Trophoblast cell (in vitro differentiated cells and primary cell): ENCODE measurements around the gene GATA3.

Experiments used
- DNase-seq, 2 donors: peaks; one replicate each; pipeline ENCODE4 v3.0.0-alpha.2; 2016
- H2AFZ ChIP-seq: 2 replicates; pipeline ENCODE4 v1.6.1; 2013; ENCODE audit warnings: low read length, moderate library complexity, mild to moderate bottlenecking; ENCODE audit not compliant: insufficient read depth, poor library complexity
- H2AK5ac ChIP-seq: 2 replicates; pipeline ENCODE4 v1.6.1; 2013; ENCODE audit warnings: mild to moderate bottlenecking, low read length
- H2BK120ac ChIP-seq: 2 replicates; pipeline ENCODE4 v1.6.1; 2013; ENCODE audit warnings: low read length, mild to moderate bottlenecking, moderate library complexity; ENCODE audit not compliant: insufficient read depth, poor library complexity
- H2BK12ac ChIP-seq: 2 replicates; pipeline ENCODE4 v1.6.1; 2013; ENCODE audit warnings: mild to moderate bottlenecking, low read length, moderate library complexity
- H2BK5ac ChIP-seq: 2 replicates; pipeline ENCODE4 v1.6.1; 2013; ENCODE audit warnings: low read length, low read depth, moderate library complexity, mild to moderate bottlenecking; ENCODE audit not compliant: poor library complexity
- H3K14ac ChIP-seq: 2 replicates; pipeline ENCODE4 v1.6.1; 2013; ENCODE audit warnings: mild to moderate bottlenecking, low read length
- H3K18ac ChIP-seq: 2 replicates; pipeline ENCODE4 v1.6.1; 2013; ENCODE audit warnings: mild to moderate bottlenecking, low read length
- H3K23ac ChIP-seq: 2 replicates; pipeline ENCODE4 v1.6.1; 2013; ENCODE audit warnings: low read length
- H3K27ac ChIP-seq: 2 replicates; pipeline ENCODE4 v1.5.1; 2013; ENCODE audit warnings: low read depth, mild to moderate bottlenecking, inconsistent platforms, low read length, moderate library complexity
- H3K27me3 ChIP-seq: 2 replicates; pipeline ENCODE4 v1.6.1; 2013; ENCODE audit warnings: inconsistent platforms, mild to moderate bottlenecking, low read length, moderate library complexity; ENCODE audit not compliant: insufficient read depth
- H3K36me3 ChIP-seq, 2 experiments: 1 replicate in 1 of 2; 2 replicates in 1 of 2; pipeline ENCODE4 v1.6.1; 2013; ENCODE audit warnings: low read length in 2 of 2, mild to moderate bottlenecking in 2 of 2, moderate library complexity in 1 of 2; ENCODE audit not compliant: insufficient read depth in 2 of 2, control insufficient read depth in 1 of 2
- H3K4ac ChIP-seq: 2 replicates; pipeline ENCODE4 v1.6.1; 2013; ENCODE audit warnings: low read depth, mild to moderate bottlenecking, low read length, moderate library complexity
- H3K4me1 ChIP-seq, 2 experiments: 1 replicate in 1 of 2; 2 replicates in 1 of 2; pipeline ENCODE4 v1.6.1; 2013; ENCODE audit warnings: low read length in 2 of 2, mild to moderate bottlenecking in 2 of 2, moderate library complexity in 1 of 2; ENCODE audit not compliant: insufficient read depth in 2 of 2, control insufficient read depth in 1 of 2
- H3K4me2 ChIP-seq: 2 replicates; pipeline ENCODE4 v1.6.1; 2013; ENCODE audit warnings: inconsistent platforms, mild to moderate bottlenecking, low read length, moderate library complexity
- H3K4me3 ChIP-seq: 2 replicates; pipeline ENCODE4 v1.5.1; 2013; ENCODE audit warnings: mild to moderate bottlenecking, low read depth, low read length, inconsistent platforms
- H3K79me1 ChIP-seq: one replicate; pipeline ENCODE4 v1.6.1; 2013; ENCODE audit warnings: low read length
- H3K79me2 ChIP-seq: 2 replicates; pipeline ENCODE4 v1.6.1; 2013; ENCODE audit warnings: low read length, mild to moderate bottlenecking; ENCODE audit not compliant: control insufficient read depth, insufficient read depth, poor library complexity
- H3K9ac ChIP-seq: 2 replicates; pipeline ENCODE4 v1.6.1; 2013; ENCODE audit warnings: mild to moderate bottlenecking, low read length
- H3K9me3 ChIP-seq: 2 replicates; pipeline ENCODE4 v1.6.1; 2013; ENCODE audit warnings: low read depth, mild to moderate bottlenecking, control low read depth, inconsistent platforms, low read length; ENCODE audit not compliant: insufficient read depth
- H4K12ac ChIP-seq: 2 replicates; pipeline ENCODE4 v1.6.1; 2013; ENCODE audit warnings: low read depth, mild to moderate bottlenecking, low read length, moderate library complexity
- H4K8ac ChIP-seq: 2 replicates; pipeline ENCODE4 v1.6.1; 2013; ENCODE audit warnings: low read depth, mild to moderate bottlenecking, low read length, moderate library complexity
- H4K91ac ChIP-seq: one replicate; pipeline ENCODE4 v1.6.1; 2013; ENCODE audit warnings: low read depth, mild to moderate bottlenecking, low read length, moderate library complexity
- WGBS: extraction: QIAGEN DNeasy Blood & Tissue Kit; methylation state at CpG from one replicate; pipeline ENCODE4 v1.1.7; 2013; ENCODE audit warnings: missing lambda C conversion rate; ENCODE audit not compliant: insufficient read length, insufficient coverage; ENCODE audit errors: extremely low coverage; 5-methylcytosine and 5-hydroxymethylcytosine counted together

The GATA3 gene

DNA sequence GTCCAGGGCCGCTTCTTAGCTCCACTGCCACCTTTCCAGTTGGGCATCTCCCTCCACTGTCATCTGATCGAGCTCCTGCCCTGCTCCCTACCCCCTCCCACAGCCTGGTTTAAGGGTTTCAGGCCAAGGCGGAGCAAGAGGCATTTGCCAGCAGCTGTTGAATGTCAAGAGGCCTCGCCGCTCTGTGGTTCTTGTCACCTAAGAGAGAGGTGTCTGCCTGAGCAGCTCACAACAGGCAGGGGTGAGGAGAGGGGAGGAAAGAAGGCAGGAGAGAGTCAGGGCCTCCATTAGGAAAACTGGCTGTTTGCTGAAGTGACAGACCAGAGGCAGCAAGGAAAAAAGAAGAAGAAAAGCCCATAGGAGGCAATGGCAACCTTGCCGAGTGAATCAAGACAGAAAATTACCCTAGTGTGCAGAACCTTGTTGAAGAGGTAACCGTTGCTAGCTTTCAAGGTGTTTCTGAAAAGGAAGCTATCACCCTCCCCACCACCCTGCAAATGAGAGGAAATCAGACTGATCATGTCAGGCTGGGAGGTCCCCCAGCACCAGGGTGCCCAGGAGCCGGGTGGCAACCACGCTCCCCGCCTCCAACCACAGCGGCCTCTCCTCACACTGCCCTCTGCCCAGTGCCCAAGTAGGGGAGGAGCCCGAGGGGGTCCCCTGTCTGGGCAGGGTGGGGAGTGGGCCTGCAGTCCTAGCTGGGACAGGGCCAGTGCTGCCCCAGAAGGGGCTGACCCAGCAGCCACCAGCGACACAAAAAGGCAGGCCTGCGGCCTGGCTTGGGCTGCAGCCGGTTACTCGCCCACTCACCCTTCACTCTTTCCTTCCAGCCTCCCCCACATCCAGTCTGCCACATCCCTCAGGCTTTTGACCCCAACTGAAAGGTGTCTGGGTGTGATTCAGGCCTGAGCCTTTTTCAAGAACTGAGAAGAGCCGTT, 7.1 kb downstream of the GATA3 start:
- Histone ChIP-seq H3K79me2 (peaks cover 54% of the 10 kb centered on the region), H4K12ac (peak overlapping the region; percentile 47), H3K9ac (peak overlapping the region; percentile 5), H2BK120ac (peak overlapping the region; percentile 88), H2AFZ (peak overlapping the region; percentile 10), H3K18ac (peak overlapping the region; percentile 98), H3K4ac (peak overlapping the region; percentile 68), H3K14ac (peak overlapping the region; percentile 87), H3K9me3 (no peaks in the 10 kb centered on the region), H3K27ac (peak overlapping the region; percentile 99), H4K8ac (peak overlapping the region; percentile 81), H3K23ac (no peak overlapping the region), H3K27me3 (no peaks in the 10 kb centered on the region), H2BK12ac (peak overlapping the region; percentile 32), H3K4me3 (peak overlapping the region; percentile 3), H3K4me2 (peak overlapping the region; percentile 49), H3K79me1 (peaks cover 64% of the 10 kb centered on the region), H4K91ac (peak overlapping the region; percentile 75), H2BK5ac (peak overlapping the region; percentile 85), H3K4me1 (peaks cover 37 to 45% of the 10 kb centered on the region in 2 experiments), H3K36me3 (peaks cover 54 to 70% of the 10 kb centered on the region in 2 experiments), H2AK5ac (peak overlapping the region; percentile 49)
- DNase-seq, result peak in 1 of 2 donors; percentile 32
- no CpG with 5 or more reads among the region's 17 CpGs for WGBS

DNA sequence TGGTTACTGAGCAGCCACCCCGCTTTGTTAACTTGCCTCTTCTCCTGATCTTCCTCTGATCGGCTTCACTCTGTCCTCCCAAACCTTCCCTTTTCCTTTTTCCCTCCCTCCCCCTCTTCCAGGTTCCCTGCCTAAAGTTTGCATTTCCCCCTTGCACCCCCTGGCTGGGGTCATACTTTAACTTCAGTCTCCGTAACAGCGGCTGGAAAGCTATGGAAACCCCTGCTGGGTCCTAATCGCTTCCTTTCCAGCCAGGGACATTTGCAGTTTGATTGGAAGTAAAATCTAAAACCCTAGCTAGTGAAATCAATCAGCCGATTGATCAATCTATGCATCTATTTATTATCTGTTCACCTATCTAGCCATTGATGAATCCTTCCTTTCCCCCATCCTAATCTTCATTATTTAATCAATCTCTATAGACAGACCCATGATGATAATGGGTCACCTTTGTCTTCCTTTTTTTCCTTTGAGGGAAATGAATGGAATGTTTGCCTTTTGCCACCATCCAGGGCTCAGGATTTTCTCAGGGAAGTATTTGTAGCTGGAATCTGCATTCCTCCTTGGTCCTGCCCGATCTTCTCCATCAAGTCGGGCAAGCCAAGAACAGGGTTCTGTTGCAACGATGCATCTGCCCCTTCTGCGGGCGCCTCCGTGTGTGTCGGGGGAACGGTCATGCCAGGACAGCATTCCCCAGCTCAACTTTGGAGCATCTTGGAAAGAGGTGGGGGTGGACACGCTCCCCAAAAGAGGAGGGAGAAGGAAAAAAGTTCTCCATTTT, 8.8 kb downstream of the GATA3 start:
- H3K79me1 ChIP-seq, result peaks cover 47% of the 10 kb centered on the region
- H3K36me3 ChIP-seq, result peaks cover 51 to 66% of the 10 kb centered on the region in 2 experiments
- H3K4me2 ChIP-seq, result peak overlapping the region; percentile 7
- peak overlapping the region; percentile 59 for H4K12ac ChIP-seq
- H2BK120ac ChIP-seq, result peak overlapping the region; percentile 69
- H3K23ac ChIP-seq, result no peak overlapping the region
- no peak overlapping the region for H3K4me3 ChIP-seq
- H3K27me3 ChIP-seq, result no peaks in the 10 kb centered on the region
- H3K9me3 ChIP-seq, result no peaks in the 10 kb centered on the region
- peaks cover 37 to 45% of the 10 kb centered on the region in 2 experiments for H3K4me1 ChIP-seq
- peak overlapping the region; percentile 97 for H3K4ac ChIP-seq
- WGBS, result no CpG with 5 or more reads among the region's 15 CpGs
- H2AFZ ChIP-seq, result no peak overlapping the region
- H4K8ac ChIP-seq, result peak overlapping the region; percentile 61
- H3K9ac ChIP-seq, result peak overlapping the region; percentile 12
- peak overlapping the region; percentile 67 for H3K18ac ChIP-seq
- peak; percentile 87 to 91 for DNase-seq
- H3K79me2 ChIP-seq, result peaks cover 40% of the 10 kb centered on the region
- peak overlapping the region; percentile 84 for H4K91ac ChIP-seq
- peak overlapping the region; percentile 99 for H3K27ac ChIP-seq
- H2BK5ac ChIP-seq, result peak overlapping the region; percentile 83
- peak overlapping the region; percentile 78 for H2BK12ac ChIP-seq
- peak overlapping the region; percentile 73 for H3K14ac ChIP-seq
- peak overlapping the region; percentile 33 for H2AK5ac ChIP-seq

DNA sequence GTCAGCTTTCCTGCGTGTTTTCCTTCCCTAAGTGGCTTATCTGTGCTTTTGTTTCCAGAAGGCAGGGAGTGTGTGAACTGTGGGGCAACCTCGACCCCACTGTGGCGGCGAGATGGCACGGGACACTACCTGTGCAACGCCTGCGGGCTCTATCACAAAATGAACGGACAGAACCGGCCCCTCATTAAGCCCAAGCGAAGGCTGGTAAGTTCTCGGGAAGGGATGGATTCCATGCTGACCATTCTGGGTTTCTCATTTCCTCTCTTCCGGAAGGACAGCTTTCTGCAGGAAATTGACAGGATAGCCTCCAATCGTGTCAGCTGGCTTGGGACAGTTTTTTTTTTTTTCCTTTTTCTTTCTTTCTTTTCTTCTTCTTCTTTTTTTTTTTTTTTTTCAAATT, 9.4 kb downstream of the GATA3 start:
- Histone ChIP-seq H3K79me2 (peaks cover 34% of the 10 kb centered on the region), H3K14ac (peak overlapping the region; percentile 8), H3K4me3 (no peak overlapping the region), H3K4me1 (peaks cover 33 to 39% of the 10 kb centered on the region in 2 experiments), H3K23ac (no peak overlapping the region), H4K8ac (peak overlapping the region; percentile 4), H3K9me3 (no peaks in the 10 kb centered on the region), H3K27ac (peak overlapping the region; percentile 70), H4K12ac (no peak overlapping the region), H2AK5ac (peak overlapping the region; percentile 33), H4K91ac (no peak overlapping the region), H3K18ac (peak overlapping the region; percentile 6), H2BK12ac (peak overlapping the region; percentile 7), H3K4ac (peak overlapping the region; percentile 72), H3K36me3 (peaks cover 51 to 66% of the 10 kb centered on the region in 2 experiments), H2AFZ (no peak overlapping the region), H2BK120ac (peak overlapping the region; percentile 25), H2BK5ac (peak overlapping the region; percentile 7), H3K79me1 (peaks cover 41% of the 10 kb centered on the region), H3K9ac (peak overlapping the region; percentile 12), H3K4me2 (no peak overlapping the region), H3K27me3 (no peaks in the 10 kb centered on the region)
- no CpG with 5 or more reads among the region's 13 CpGs for WGBS
- DNase-seq, result peak in 1 of 2 donors; percentile 50

DNA sequence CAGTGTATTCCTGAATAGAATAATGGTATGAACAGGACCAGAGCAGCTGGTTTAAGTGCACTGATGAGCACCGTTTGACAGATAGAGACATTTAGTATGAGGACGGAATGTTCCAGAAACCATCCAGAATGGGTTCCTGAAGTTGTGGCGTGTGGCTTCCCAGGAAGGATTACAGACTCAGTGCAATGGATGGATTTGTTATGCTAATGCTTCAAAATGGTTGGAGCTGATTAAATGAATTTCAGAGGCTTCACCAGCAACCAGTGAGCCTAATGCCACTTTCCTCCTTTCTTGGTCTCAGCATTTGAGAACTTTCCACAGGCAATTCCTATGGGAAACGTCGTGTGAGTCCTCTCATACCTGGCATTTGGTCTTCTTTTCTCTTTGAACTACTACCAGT, 9.9 kb downstream of the GATA3 start:
- H4K12ac ChIP-seq, result no peak overlapping the region
- no peak overlapping the region for H2BK120ac ChIP-seq
- H2BK5ac ChIP-seq, result no peak overlapping the region
- no peak overlapping the region for H3K14ac ChIP-seq
- H3K79me2 ChIP-seq, result peaks cover 30% of the 10 kb centered on the region
- H2AFZ ChIP-seq, result no peak overlapping the region
- H2BK12ac ChIP-seq, result no peak overlapping the region
- no peak overlapping the region for H3K4me2 ChIP-seq
- H4K8ac ChIP-seq, result no peak overlapping the region
- H3K4me1 ChIP-seq, result peaks cover 31 to 36% of the 10 kb centered on the region in 2 experiments
- peak in 1 of 2 donors; percentile 18 for DNase-seq
- H3K79me1 ChIP-seq, result peaks cover 37% of the 10 kb centered on the region
- H3K9ac ChIP-seq, result no peak overlapping the region
- H3K4me3 ChIP-seq, result no peak overlapping the region
- no peak overlapping the region for H3K27ac ChIP-seq
- no peak overlapping the region for H3K18ac ChIP-seq
- no peak overlapping the region for H3K23ac ChIP-seq
- no peaks in the 10 kb centered on the region for H3K27me3 ChIP-seq
- H2AK5ac ChIP-seq, result no peak overlapping the region
- WGBS, result no CpG with 5 or more reads among the region's 5 CpGs
- peaks cover 2% of the 10 kb centered on the region for H3K9me3 ChIP-seq
- peaks cover 51 to 66% of the 10 kb centered on the region in 2 experiments for H3K36me3 ChIP-seq
- H4K91ac ChIP-seq, result no peak overlapping the region
- H3K4ac ChIP-seq, result no peak overlapping the region
